OCI-LY1 (cell line): Measurements from ENCODE around the gene FBLN2.

Experiments
- H2AFZ ChIP-seq: fragments of 200-600 bp; sonication (generic), shearing (Covaris generic); 2 replicates; pipeline ENCODE4 v1.6.0; 2014; ENCODE audit warnings: antibody characterized with exemption, mild to moderate bottlenecking, low read length
- H3F3A ChIP-seq: fragments of 200-600 bp; sonication (generic), shearing (Covaris generic); 2 replicates; pipeline ENCODE4 v1.6.0; 2014; ENCODE audit warnings: mild to moderate bottlenecking, antibody characterized with exemption, low read length, moderate library complexity; ENCODE audit not compliant: insufficient read depth
- H3K27ac ChIP-seq: fragments of 200-600 bp; sonication (generic); 2 replicates; pipeline ENCODE4 v1.5.1; 2014; ENCODE audit warnings: low read length, mixed run types, mild to moderate bottlenecking, low read depth; ENCODE audit not compliant: poor library complexity, severe bottlenecking
- H3K27me3 ChIP-seq: fragments of 200-600 bp; sonication (generic); 2 replicates; pipeline ENCODE4 v1.6.0; 2014; ENCODE audit warnings: antibody characterized with exemption, mild to moderate bottlenecking, low read length, moderate library complexity; ENCODE audit not compliant: insufficient read depth
- H3K36me3 ChIP-seq: fragments of 200-600 bp; sonication (generic); 2 replicates; pipeline ENCODE4 v1.6.1; 2014; ENCODE audit warnings: mild to moderate bottlenecking, antibody characterized with exemption, low read length, moderate library complexity, mixed read lengths; ENCODE audit not compliant: insufficient read depth
- H3K4me1 ChIP-seq: fragments of 200-600 bp; sonication (generic); 2 replicates; pipeline ENCODE4 v1.5.1; 2014; ENCODE audit warnings: mild to moderate bottlenecking, low read length, moderate library complexity; ENCODE audit not compliant: insufficient read depth, severe bottlenecking
- H3K4me2 ChIP-seq: fragments of 200-600 bp; sonication (generic), shearing (Covaris generic); 2 replicates; pipeline ENCODE4 v1.6.1; 2014; ENCODE audit warnings: low read length
- H3K4me3 ChIP-seq: fragments of 200-600 bp; sonication (generic); 2 replicates; pipeline ENCODE4 v1.5.1; 2014; ENCODE audit warnings: low read length, low read depth, mild to moderate bottlenecking, mixed read lengths; ENCODE audit not compliant: poor library complexity, severe bottlenecking
- H3K79me2 ChIP-seq: fragments of 200-600 bp; shearing (Covaris generic); 2 replicates; pipeline ENCODE4 v1.6.1; 2016; ENCODE audit warnings: mixed run types, low read length, mixed read lengths; ENCODE audit not compliant: insufficient read depth
- H3K9ac ChIP-seq: fragments of 200-600 bp; sonication (generic), shearing (Covaris generic); 2 replicates; pipeline ENCODE4 v1.6.1; 2014; ENCODE audit warnings: mild to moderate bottlenecking, low read length, mixed read lengths
- H3K9me2 ChIP-seq: fragments of 200-600 bp; sonication (generic), shearing (Covaris generic); 2 replicates; pipeline ENCODE4 v1.6.1; 2014; ENCODE audit warnings: low read depth, mild to moderate bottlenecking, low read length, mixed read lengths
- H3K9me3 ChIP-seq: fragments of 200-600 bp; shearing (Covaris generic); 2 replicates; pipeline ENCODE4 v1.6.1; 2014; ENCODE audit warnings: low read length, mixed read lengths
- H4K20me1 ChIP-seq: fragments of 200-600 bp; sonication (generic), shearing (Covaris generic); 2 replicates; pipeline ENCODE4 v1.6.0; 2016; ENCODE audit warnings: mild to moderate bottlenecking, low read length; ENCODE audit not compliant: insufficient read depth
- CTCF ChIP-seq: fragments of 200-600 bp; sonication (generic), shearing (Covaris generic); IDR thresholded peaks from 2 replicates; pipeline ENCODE4 v1.5.1; 2017; ENCODE audit warnings: mild to moderate bottlenecking, antibody characterized with exemption, low read length, moderate library complexity, mixed read lengths
- EZH2 ChIP-seq: fragments of 200-600 bp; sonication (generic), shearing (Covaris generic); IDR thresholded peaks from 2 replicates; pipeline ENCODE4 v1.8.0; 2017; ENCODE audit warnings: borderline replicate concordance, mixed run types, mild to moderate bottlenecking, antibody characterized with exemption, low read length, moderate library complexity, mixed read lengths

The FBLN2 gene

GRCh38 chr3:13506239-13506638 is 42.7 kb upstream of the FBLN2 start:
- no peaks in the 10 kb centered on the region for H3K79me2 ChIP-seq
- H3F3A ChIP-seq = no peaks in the 10 kb centered on the region
- no peaks in the 10 kb centered on the region for H3K36me3 ChIP-seq
- no peaks in the 10 kb centered on the region for H3K4me1 ChIP-seq
- TF ChIP-seq EZH2 (no peak), CTCF (no peak)
- no peak overlapping the region for H2AFZ ChIP-seq
- H3K4me2 ChIP-seq = no peak overlapping the region
- no peaks in the 10 kb centered on the region for H3K27me3 ChIP-seq
- no peak overlapping the region for H3K9ac ChIP-seq
- H3K9me3 ChIP-seq = no peaks in the 10 kb centered on the region
- H3K27ac ChIP-seq = no peak overlapping the region
- no peaks in the 10 kb centered on the region for H4K20me1 ChIP-seq
- H3K9me2 ChIP-seq = no peaks in the 10 kb centered on the region
- H3K4me3 ChIP-seq = no peak overlapping the region

- TF ChIP-seq CTCF = no peak
- no peak for TF ChIP-seq EZH2
- Histone ChIP-seq H3K27ac (no peak overlapping the region), H3K9ac (no peak overlapping the region), H3K9me3 (no peaks in the 10 kb centered on the region), H4K20me1 (no peaks in the 10 kb centered on the region), H3K36me3 (no peaks in the 10 kb centered on the region), H3K79me2 (no peaks in the 10 kb centered on the region), H2AFZ (no peak overlapping the region), H3K4me1 (no peaks in the 10 kb centered on the region), H3K4me3 (no peak overlapping the region), H3F3A (no peaks in the 10 kb centered on the region), H3K9me2 (no peaks in the 10 kb centered on the region), H3K4me2 (no peak overlapping the region), H3K27me3 (no peaks in the 10 kb centered on the region)
Observed at GRCh38 chr3:13506680-13507079, 42.2 kb upstream of the FBLN2 start.

- Histone ChIP-seq H3K9me2 (no peaks in the 10 kb centered on the region), H3K27me3 (no peaks in the 10 kb centered on the region), H3K36me3 (no peaks in the 10 kb centered on the region), H4K20me1 (no peaks in the 10 kb centered on the region), H3K79me2 (no peaks in the 10 kb centered on the region), H3F3A (no peaks in the 10 kb centered on the region), H2AFZ (no peak overlapping the region), H3K27ac (no peak overlapping the region), H3K4me2 (no peak overlapping the region), H3K4me3 (no peak overlapping the region), H3K4me1 (no peaks in the 10 kb centered on the region), H3K9ac (no peak overlapping the region), H3K9me3 (no peaks in the 10 kb centered on the region)
- TF ChIP-seq EZH2 (no peak), CTCF (no peak)
Observed at GRCh38 chr3:13507247-13507569, 41.7 kb upstream of the FBLN2 start.
